H9 (cell line): ENCODE results near the gene LDB2. TPM values are rescaled to one million over a fixed set of nuclear protein-coding genes. Genes with fewer than 3 reads are reported as not detected.
A peak's percentile ranks its signal among the peaks of the same experiment; 100 is the strongest.

Experiments
- DNase-seq: peaks from one replicate; pipeline ENCODE4 v3.0.0-alpha.2; 2017
- H2AFZ ChIP-seq: one replicate; pipeline ENCODE4 v1.6.1; 2013; ENCODE audit warnings: mild to moderate bottlenecking, low read length, control low read depth, moderate library complexity
- H2AK5ac ChIP-seq: 2 replicates; pipeline ENCODE4 v1.6.1; 2013; ENCODE audit warnings: low read length, control low read depth, mixed read lengths; ENCODE audit not compliant: insufficient read length
- H2BK120ac ChIP-seq: one replicate; pipeline ENCODE4 v1.6.1; 2013; ENCODE audit warnings: low read depth, mild to moderate bottlenecking, low read length, control low read depth, inconsistent platforms; ENCODE audit not compliant: poor library complexity, severe bottlenecking
- H2BK12ac ChIP-seq: 2 replicates; pipeline ENCODE4 v1.6.1; 2013; ENCODE audit warnings: low read length, control low read depth, mixed read lengths, low read depth; ENCODE audit not compliant: insufficient read length
- H2BK15ac ChIP-seq: 2 replicates; pipeline ENCODE4 v1.6.1; 2013; ENCODE audit warnings: low read depth, low read length, control low read depth
- H2BK20ac ChIP-seq: one replicate; pipeline ENCODE4 v1.6.1; 2013; ENCODE audit warnings: low read depth, mild to moderate bottlenecking, low read length, control low read depth, inconsistent platforms; ENCODE audit not compliant: poor library complexity, severe bottlenecking
- H2BK5ac ChIP-seq: 2 replicates; pipeline ENCODE4 v1.6.1; 2013; ENCODE audit warnings: low read length, control low read depth, mixed read lengths; ENCODE audit not compliant: insufficient read length
- H3K14ac ChIP-seq: 2 replicates; pipeline ENCODE4 v1.6.1; 2013; ENCODE audit warnings: low read length, control low read depth; ENCODE audit not compliant: insufficient read depth
- H3K18ac ChIP-seq: 2 replicates; pipeline ENCODE4 v1.6.1; 2013; ENCODE audit warnings: low read depth, mild to moderate bottlenecking, mixed read lengths, low read length, control low read depth; ENCODE audit not compliant: insufficient read length
- H3K23ac ChIP-seq: 2 replicates; pipeline ENCODE4 v1.6.1; 2013; ENCODE audit warnings: low read length, control low read depth, mixed read lengths, low read depth; ENCODE audit not compliant: insufficient read length
- H3K23me2 ChIP-seq: 2 replicates; pipeline ENCODE4 v1.6.1; 2013; ENCODE audit warnings: low read depth, mild to moderate bottlenecking, mixed read lengths, low read length, control low read depth; ENCODE audit not compliant: insufficient read length, poor library complexity, severe bottlenecking
- H3K27ac ChIP-seq: 2 replicates; pipeline ENCODE4 v1.5.1; 2013; ENCODE audit warnings: low read length, control low read depth, mixed read lengths, low read depth; ENCODE audit not compliant: insufficient read length
- H3K27me3 ChIP-seq: 2 replicates; pipeline ENCODE4 v1.6.1; 2013; ENCODE audit warnings: low read length, control low read depth, inconsistent platforms; ENCODE audit not compliant: insufficient read depth
- H3K4ac ChIP-seq: 2 replicates; pipeline ENCODE4 v1.6.1; 2013; ENCODE audit warnings: low read depth, mild to moderate bottlenecking, control low read depth, inconsistent platforms, low read length, moderate library complexity
- H3K4me1 ChIP-seq: 2 replicates; pipeline ENCODE4 v1.6.1; 2013; ENCODE audit warnings: low read length, control low read depth, inconsistent platforms; ENCODE audit not compliant: insufficient read depth
- H3K4me2 ChIP-seq: 2 replicates; pipeline ENCODE4 v1.6.1; 2013; ENCODE audit warnings: low read length, control low read depth, mixed read lengths; ENCODE audit not compliant: insufficient read length, insufficient read depth
- H3K56ac ChIP-seq: 2 replicates; pipeline ENCODE4 v1.6.1; 2013; ENCODE audit warnings: low read depth, mild to moderate bottlenecking, mixed read lengths, low read length, control low read depth; ENCODE audit not compliant: insufficient read length
- H3K79me1 ChIP-seq: 2 replicates; pipeline ENCODE4 v1.6.1; 2013; ENCODE audit warnings: low read depth, mild to moderate bottlenecking, moderate library complexity, low read length, control low read depth, inconsistent platforms; ENCODE audit not compliant: insufficient read depth, poor library complexity, severe bottlenecking
- H3K79me2 ChIP-seq: 2 replicates; pipeline ENCODE4 v1.6.1; 2013; ENCODE audit warnings: low read length, control low read depth, inconsistent platforms; ENCODE audit not compliant: insufficient read depth
- H3K9ac ChIP-seq: 2 replicates; pipeline ENCODE4 v1.6.1; 2013; ENCODE audit warnings: low read length, control low read depth, mixed read lengths; ENCODE audit not compliant: insufficient read length; ENCODE audit errors: extremely low read depth
- H3K9me3 ChIP-seq: one replicate; pipeline ENCODE4 v1.6.1; 2013; ENCODE audit warnings: low read depth, low read length, inconsistent platforms; ENCODE audit not compliant: control insufficient read depth
- H3T11ph ChIP-seq: one replicate; pipeline ENCODE4 v1.6.1; 2013; ENCODE audit warnings: mild to moderate bottlenecking, low read length, control low read depth, inconsistent platforms
- H4K20me1 ChIP-seq: one replicate; pipeline ENCODE4 v1.6.1; 2013; ENCODE audit not compliant: control insufficient read depth, insufficient read length, insufficient read depth
- H4K5ac ChIP-seq: 2 replicates; pipeline ENCODE4 v1.6.1; 2013; ENCODE audit warnings: low read depth, mild to moderate bottlenecking, mixed read lengths, low read length, control low read depth; ENCODE audit not compliant: insufficient read length
- H4K8ac ChIP-seq: replicated peaks from 2 replicates; pipeline ENCODE4 v1.6.1; 2013; ENCODE audit warnings: low read length, control low read depth, mixed read lengths, low read depth; ENCODE audit not compliant: insufficient read length
- H4K91ac ChIP-seq: 2 replicates; pipeline ENCODE4 v1.6.1; 2013; ENCODE audit warnings: low read depth, mild to moderate bottlenecking, moderate library complexity, mixed read lengths, low read length, control low read depth; ENCODE audit not compliant: insufficient read length
- H3K27ac Mint-ChIP-seq, 3 experiments: 2 replicates in 2 of 3; 3 replicates in 1 of 3; pipeline ENCODE4 v1.8.0; 2020 to 2021; ENCODE audit warnings: mixed read lengths in 3 of 3, mild to moderate bottlenecking in 1 of 3, moderate library complexity in 1 of 3
- H3K27me3 Mint-ChIP-seq: 2 replicates; pipeline ENCODE4 v1.8.0; 2021; ENCODE audit warnings: low read depth, mild to moderate bottlenecking, moderate library complexity, mixed read lengths
- H3K36me3 Mint-ChIP-seq, 3 experiments: 2 replicates in 2 of 3; 3 replicates in 1 of 3; pipeline ENCODE4 v1.8.0; 2020 to 2021; ENCODE audit warnings: low read depth in 3 of 3, mixed read lengths in 3 of 3; ENCODE audit not compliant: insufficient read depth in 1 of 3
- H3K4me1 Mint-ChIP-seq, 2 experiments: 2 replicates each; pipeline ENCODE4 v1.8.0; 2020; ENCODE audit warnings: mixed read lengths in 2 of 2
- H3K4me3 Mint-ChIP-seq, 2 experiments: 2 replicates in 1 of 2; 3 replicates in 1 of 2; pipeline ENCODE4 v1.8.0; 2020 to 2021; ENCODE audit warnings: mild to moderate bottlenecking in 2 of 2, mixed read lengths in 2 of 2, moderate library complexity in 1 of 2
- H3K9me3 Mint-ChIP-seq, 2 experiments: 2 replicates in 1 of 2; 3 replicates in 1 of 2; pipeline ENCODE4 v1.8.0; 2020; ENCODE audit warnings: mild to moderate bottlenecking in 2 of 2, mixed read lengths in 2 of 2, moderate library complexity in 1 of 2
- CTCF ChIP-seq: fragments of 200-600 bp; sonication (generic); conservative IDR thresholded peaks from 3 replicates; pipeline ENCODE4 v1.8.0; 2021; ENCODE audit warnings: antibody characterized with exemption, mild to moderate bottlenecking
- WGBS: extraction: QIAGEN DNeasy Blood & Tissue Kit; methylation state at CpG from one replicate; pipeline ENCODE4 v1.1.7; 2013; ENCODE audit warnings: missing lambda C conversion rate, low lambda C conversion rate, mixed read lengths; ENCODE audit not compliant: insufficient read length; ENCODE audit errors: extremely low coverage; 5-methylcytosine and 5-hydroxymethylcytosine counted together
- total RNA-seq: library from RNA; stranded (reverse); gene quantifications from 2 replicates; pipeline ENCODE4 v1.2.1, GENCODE V29; 2021

LDB2 gene
- total RNA-seq, 1 experiment from 2014 or later, result 22.5 TPM

- H3K79me1 ChIP-seq, result no peaks in the 10 kb centered on the region
- H3K9ac ChIP-seq, result no peak overlapping the region
- H4K8ac ChIP-seq, result no peak overlapping the region
- Mint-ChIP-seq H3K9me3 (no peaks in the 10 kb centered on the region), H3K36me3 (peaks cover 0 to 7% (median 0%) of the 10 kb centered on the region in 3 experiments; a peak in 2 of 7 replicates), H3K27ac (peak overlapping the region in 2 of 3 experiments; percentile 0 to 32; a peak in 5 of 7 replicates), H3K4me1 (peaks cover 35 to 41% of the 10 kb centered on the region in 2 experiments), H3K4me3 (no peak overlapping the region), H3K27me3 (no peaks in the 10 kb centered on the region)
- no peaks in the 10 kb centered on the region for H3K23me2 ChIP-seq
- peaks cover 13% of the 10 kb centered on the region for H3K4me1 ChIP-seq
- no peak for DNase-seq
- no peak overlapping the region for H2BK15ac ChIP-seq
- no peak overlapping the region for H2AK5ac ChIP-seq
- H2AFZ ChIP-seq, result no peak overlapping the region
- H2BK20ac ChIP-seq, result no peak overlapping the region
- no peak overlapping the region for H3K27ac ChIP-seq
- no peak overlapping the region for H3K56ac ChIP-seq
- no peak overlapping the region for H3K18ac ChIP-seq
- H4K5ac ChIP-seq, result peak overlapping the region; percentile 12
- no peak overlapping the region for H3K23ac ChIP-seq
- H2BK5ac ChIP-seq, result no peak overlapping the region
- H3K14ac ChIP-seq, result no peak overlapping the region
- H2BK120ac ChIP-seq, result no peak overlapping the region
- H3K79me2 ChIP-seq, result peaks cover 5% of the 10 kb centered on the region; the same call in 1 of the 2 replicates
- H3K27me3 ChIP-seq, result no peaks in the 10 kb centered on the region
- WGBS, result no CpG with 5 or more reads among the region's 5 CpGs
- no peak for TF ChIP-seq CTCF
- no peak overlapping the region for H3T11ph ChIP-seq
- H4K91ac ChIP-seq, result peak overlapping the region; percentile 71
- no peak overlapping the region for H3K4me2 ChIP-seq
- no peaks in the 10 kb centered on the region for H3K9me3 ChIP-seq
- no peak overlapping the region for H3K4ac ChIP-seq
- H4K20me1 ChIP-seq, result no peaks in the 10 kb centered on the region
- peak overlapping the region; percentile 86 for H2BK12ac ChIP-seq
These were observed 41.0 kb downstream of the LDB2 start for GRCh38 chr4:16857425-16857824.
